ENCODE measurements around the gene GPR55.

DNA sequence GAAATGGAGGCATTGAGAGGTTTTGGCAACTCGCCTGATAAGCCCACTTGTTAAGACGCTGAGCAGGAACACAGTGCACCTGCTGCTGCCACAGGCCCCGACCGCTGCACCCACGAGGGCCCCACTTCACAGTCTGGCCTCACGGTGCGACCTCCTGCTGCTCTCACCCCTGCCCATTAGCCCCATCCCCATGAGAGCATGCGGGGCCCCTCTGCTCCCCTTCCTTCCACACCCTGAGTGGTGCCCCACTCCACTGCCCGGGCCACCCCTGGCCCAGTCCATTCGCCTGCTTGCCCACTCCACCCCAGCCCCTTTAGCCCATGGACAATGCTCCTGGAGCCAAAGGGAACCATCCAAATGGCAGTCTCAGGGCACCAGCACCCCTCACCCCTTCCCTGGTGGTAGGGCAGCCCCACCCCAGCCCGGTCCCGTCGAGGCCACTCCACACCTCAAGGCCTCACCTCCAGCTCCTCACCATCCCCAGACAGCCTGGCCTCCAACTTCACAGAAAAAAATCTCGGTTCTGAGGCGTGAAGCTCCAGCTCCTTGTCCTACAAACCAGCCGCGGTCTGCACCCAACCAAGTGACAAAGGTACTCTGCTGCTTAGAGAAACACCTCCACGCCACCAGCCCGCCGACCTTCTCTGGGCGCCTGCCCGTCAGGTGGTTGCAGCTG is 6.7 kb upstream of the GPR55 start:
- TF ChIP-seq CTCF (conservative IDR thresholded peaks at IDR 0.05) (no peak), ZFX (IDR thresholded peaks at IDR 0.05) (no peak)

Measured in C4-2B (cell line).